Gastrocnemius medialis (tissue), 4 donors: ENCODE measurements around the gene SORBS2. TPM values are rescaled to one million over a fixed set of nuclear protein-coding genes. Genes with fewer than 3 reads are reported as not detected.

Experiments used
- ATAC-seq, 2 donors: fragments of 150-250 bp; one replicate each; pipeline ENCODE4 v1.9.1; 2016
- DNase-seq, 2 donors: peaks; one replicate each; pipeline ENCODE4 v3.0.0-alpha.2; 2019
- H3K27ac ChIP-seq, 4 donors: fragments of 200-600 bp; sonication (generic); 1 replicate in 1 of 4; 2 replicates in 3 of 4; pipeline ENCODE4 v1.5.1; 2016 to 2018; ENCODE audit warnings: mild to moderate bottlenecking in 2 of 4, moderate library complexity in 1 of 4
- H3K27me3 ChIP-seq, 3 donors: fragments of 200-600 bp; sonication (generic) in 2 of 3; 1 replicate in 1 of 3; 2 replicates in 2 of 3; pipeline versions ENCODE4 v1.5.1 to v1.6.0; 2016 to 2019; ENCODE audit warnings: mild to moderate bottlenecking in 1 of 3, moderate library complexity in 1 of 3
- H3K36me3 ChIP-seq, 2 donors: fragments of 200-600 bp; sonication (generic) in 1 of 2; one replicate each; pipeline ENCODE4 v1.5.1; 2017 to 2018
- H3K4me1 ChIP-seq, 2 donors: fragments of 200-600 bp; sonication (generic) in 1 of 2; one replicate each; pipeline ENCODE4 v1.5.1; 2016 to 2017; ENCODE audit warnings: mild to moderate bottlenecking in 2 of 2
- H3K4me3 ChIP-seq, 4 donors: fragments of 200-600 bp; sonication (generic) in 3 of 4; 1 replicate in 1 of 4; 2 replicates in 3 of 4; pipeline ENCODE4 v1.5.1; 2016 to 2019; ENCODE audit warnings: mild to moderate bottlenecking in 2 of 4
- H3K9me3 ChIP-seq, 3 donors: fragments of 200-600 bp; sonication (generic) in 2 of 3; 1 replicate in 1 of 3; 2 replicates in 2 of 3; pipeline ENCODE4 v1.5.1; 2016 to 2019
- POLR2A ChIP-seq, 2 donors: fragments of 450-650 bp; IDR thresholded peaks; one replicate each; pipeline ENCODE4 v1.6.1; 2017; ENCODE audit warnings: antibody characterized with exemption in 2 of 2, mild to moderate bottlenecking in 2 of 2, moderate library complexity in 2 of 2
- in situ Hi-C, 4 donors: fragments of 200-750 bp; cut with MboI; loops; one replicate each; pipeline versions ENCODE4 v1.15.0 to v1.8.0; 2017; ENCODE audit warnings: low sequenced_read_pairs in 4 of 4
- intact Hi-C: fragments of 100-400 bp; cut with DNase I; formaldehyde crosslinking; loops from one replicate; pipeline ENCODE4 v1.15.1; 2023; ENCODE audit warnings: low total_unique reads
- total RNA-seq, 4 donors: library from RNA; depleted of rRNA; stranded (reverse); fragments of >200 nt; gene quantifications; one replicate each; pipeline versions ENCODE4 v1.1.0 to v1.2.3, GENCODE V29; 2016
- TF ChIP-seq, protein P1 (sequence below), 5 experiments: fragments of 450-650 bp in 3 of 5; fragments of 200-600 bp in 2 of 5; sonication (generic) in 2 of 5; IDR thresholded peaks in 4 of 5; conservative IDR thresholded peaks in 1 of 5; 1 replicate in 4 of 5; 2 replicates in 1 of 5; pipeline ENCODE4 v1.5.1; 2016 to 2019; ENCODE audit warnings: antibody characterized with exemption in 5 of 5, mild to moderate bottlenecking in 3 of 5, moderate library complexity in 3 of 5

The SORBS2 gene
- total RNA-seq, 4 donors from 2014 or later, result 15.3 to 64.5 (median 17.4) TPM

DNA sequence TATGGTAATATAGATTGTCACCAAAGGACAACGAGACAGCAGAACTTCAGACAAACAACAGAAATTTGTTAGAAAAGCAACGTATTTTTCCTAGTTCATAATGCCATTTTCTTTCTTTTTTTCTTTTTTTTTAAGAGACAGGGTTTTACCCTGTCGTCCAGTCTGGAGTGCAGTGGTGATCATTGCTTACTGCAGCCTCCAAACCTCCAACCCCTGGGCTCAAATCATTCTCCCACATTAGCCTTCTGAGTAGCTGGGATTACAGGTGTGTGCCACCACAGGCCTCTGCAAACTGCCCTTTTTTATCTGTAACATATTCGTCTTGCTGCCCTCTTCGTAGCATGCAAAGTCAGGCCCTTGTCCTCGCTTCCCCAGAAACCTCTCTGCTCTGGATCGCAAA lies 160.1 kb downstream of the SORBS2 start:
- intact Hi-C loops, result no loop called here
- Histone ChIP-seq H3K4me1 (peaks cover under 1 to 2% of the 10 kb centered on the region in 2 donors), H3K4me3 (no peak overlapping the region), H3K27me3 (no peaks in the 10 kb centered on the region), H3K9me3 (no peaks in the 10 kb centered on the region), H3K27ac (no peak overlapping the region), H3K36me3 (no peaks in the 10 kb centered on the region)
- in situ Hi-C loops, result no loop called here
- no peak for ATAC-seq
- TF ChIP-seq POLR2A (IDR thresholded peaks at IDR 0.05), result no peak
- TF ChIP-seq, protein P1, sequence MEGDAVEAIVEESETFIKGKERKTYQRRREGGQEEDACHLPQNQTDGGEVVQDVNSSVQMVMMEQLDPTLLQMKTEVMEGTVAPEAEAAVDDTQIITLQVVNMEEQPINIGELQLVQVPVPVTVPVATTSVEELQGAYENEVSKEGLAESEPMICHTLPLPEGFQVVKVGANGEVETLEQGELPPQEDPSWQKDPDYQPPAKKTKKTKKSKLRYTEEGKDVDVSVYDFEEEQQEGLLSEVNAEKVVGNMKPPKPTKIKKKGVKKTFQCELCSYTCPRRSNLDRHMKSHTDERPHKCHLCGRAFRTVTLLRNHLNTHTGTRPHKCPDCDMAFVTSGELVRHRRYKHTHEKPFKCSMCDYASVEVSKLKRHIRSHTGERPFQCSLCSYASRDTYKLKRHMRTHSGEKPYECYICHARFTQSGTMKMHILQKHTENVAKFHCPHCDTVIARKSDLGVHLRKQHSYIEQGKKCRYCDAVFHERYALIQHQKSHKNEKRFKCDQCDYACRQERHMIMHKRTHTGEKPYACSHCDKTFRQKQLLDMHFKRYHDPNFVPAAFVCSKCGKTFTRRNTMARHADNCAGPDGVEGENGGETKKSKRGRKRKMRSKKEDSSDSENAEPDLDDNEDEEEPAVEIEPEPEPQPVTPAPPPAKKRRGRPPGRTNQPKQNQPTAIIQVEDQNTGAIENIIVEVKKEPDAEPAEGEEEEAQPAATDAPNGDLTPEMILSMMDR (IDR thresholded peaks at IDR 0.05 in 4 of 5, conservative IDR thresholded peaks at IDR 0.05 in 1 of 5), result no peak
- DNase-seq, result no peak

DNA sequence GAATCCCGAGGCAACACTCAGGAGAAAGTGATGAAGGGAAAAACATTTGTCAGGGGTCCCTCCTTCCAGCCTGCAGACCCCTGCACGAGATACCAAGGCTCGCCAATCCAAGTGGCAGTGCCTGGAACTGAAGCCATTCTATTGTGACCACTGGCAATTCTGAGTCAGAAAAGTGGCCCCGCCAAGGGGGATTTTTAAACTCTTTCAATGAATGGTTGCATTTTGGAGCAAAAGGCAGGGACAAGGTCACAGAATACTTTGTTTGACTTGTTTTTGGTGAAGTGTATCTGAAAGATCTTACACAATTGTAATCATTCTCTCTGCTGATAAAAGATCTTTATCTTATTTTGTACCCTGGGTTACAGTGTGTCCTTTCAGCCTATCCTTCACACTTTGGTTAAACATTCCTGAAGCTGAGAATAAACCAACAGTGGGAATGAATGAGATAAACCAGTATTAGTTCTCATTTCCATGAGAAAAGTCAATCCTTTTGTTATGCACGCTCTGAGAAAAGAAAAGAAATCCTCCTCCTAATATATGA lies 160.8 kb downstream of the SORBS2 start:
- H3K4me3 ChIP-seq, result no peak overlapping the region

DNA sequence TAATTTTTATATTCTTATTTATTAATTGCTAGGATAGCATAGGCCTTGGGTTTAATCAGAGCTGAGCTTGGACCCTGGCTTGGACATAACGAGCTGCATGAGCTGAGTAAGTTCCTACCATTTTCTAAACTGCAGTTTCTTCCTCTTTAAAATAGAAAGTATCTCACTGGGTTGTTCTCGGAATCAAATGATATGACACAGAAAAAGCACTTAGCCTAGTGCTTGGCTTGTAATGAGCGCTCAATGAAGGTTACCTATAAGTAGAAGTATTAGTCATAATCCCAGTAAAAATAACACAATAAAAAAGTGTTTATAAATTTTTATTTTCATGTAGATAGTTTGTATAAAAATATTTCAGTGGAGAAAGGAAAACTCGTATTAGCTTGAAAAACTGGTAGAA lies 163.4 kb downstream of the SORBS2 start:
- in situ Hi-C loops (loop anchor here in 3 of 4 donors (10.0 kb wide), 2 partner anchors 376 to 386 kb away; no protein-coding TSS in a partner anchor), intact Hi-C loops (no loop called here)
- Histone ChIP-seq H3K27ac (no peak overlapping the region), H3K4me1 (peaks cover 5 to 6% of the 10 kb centered on the region in 2 donors), H3K9me3 (no peaks in the 10 kb centered on the region), H3K27me3 (no peaks in the 10 kb centered on the region), H3K36me3 (no peaks in the 10 kb centered on the region), H3K4me3 (no peak overlapping the region)
- ATAC-seq (no peak), DNase-seq (no peak)
- no peak for TF ChIP-seq POLR2A (IDR thresholded peaks at IDR 0.05)
- TF ChIP-seq, protein P1 (IDR thresholded peaks at IDR 0.05 in 4 of 5, conservative IDR thresholded peaks at IDR 0.05 in 1 of 5), result no peak

More for the DNA sequence above, 160.8 kb downstream of the SORBS2 start:
- Histone ChIP-seq H3K4me1 (peaks cover 5 to 6% of the 10 kb centered on the region in 2 donors), H3K9me3 (no peaks in the 10 kb centered on the region), H3K36me3 (no peaks in the 10 kb centered on the region), H3K27ac (no peak overlapping the region), H3K27me3 (no peaks in the 10 kb centered on the region)
- no peak for ATAC-seq
- intact Hi-C loops (no loop called here), in situ Hi-C loops (no loop called here)
- DNase-seq, result no peak
- no peak for TF ChIP-seq POLR2A (IDR thresholded peaks at IDR 0.05)
- TF ChIP-seq, protein P1 (IDR thresholded peaks at IDR 0.05 in 4 of 5, conservative IDR thresholded peaks at IDR 0.05 in 1 of 5), result no peak

DNA sequence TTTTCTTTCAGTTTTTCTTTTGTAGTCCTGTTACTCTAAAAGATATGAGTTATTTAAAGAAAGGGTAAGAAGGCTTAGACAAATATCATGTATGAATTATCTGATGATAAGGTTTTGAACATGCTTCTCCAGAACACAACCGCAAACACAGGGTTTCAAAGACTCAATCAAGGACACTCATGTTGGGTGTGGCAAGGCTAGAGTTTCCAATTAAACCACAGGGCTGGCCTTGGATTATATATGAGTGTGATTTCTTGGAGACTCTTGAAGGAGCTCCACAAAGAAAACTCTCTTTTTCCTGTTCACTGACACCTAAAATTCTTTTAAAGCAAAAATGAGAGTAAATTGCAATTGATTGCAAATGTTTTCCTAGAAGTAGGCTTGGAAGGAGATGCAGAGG lies 166.6 kb downstream of the SORBS2 start:
- Histone ChIP-seq H3K27me3 (no peaks in the 10 kb centered on the region), H3K4me1 (peaks cover 5 to 6% of the 10 kb centered on the region in 2 donors), H3K36me3 (no peaks in the 10 kb centered on the region), H3K27ac (no peak overlapping the region), H3K9me3 (no peaks in the 10 kb centered on the region), H3K4me3 (no peak overlapping the region)
- TF ChIP-seq POLR2A (IDR thresholded peaks at IDR 0.05), result no peak
- TF ChIP-seq, protein P1 (IDR thresholded peaks at IDR 0.05 in 4 of 5, conservative IDR thresholded peaks at IDR 0.05 in 1 of 5), result no peak
- intact Hi-C loops, result no loop called here
- DNase-seq, result no peak
- ATAC-seq, result no peak
- in situ Hi-C loops, result loop anchor here in 3 of 4 donors (10.0 kb wide), 2 partner anchors 379 to 389 kb away; no protein-coding TSS in a partner anchor
